Dendritic cell treated with granulocyte-macrophage colony-stimulating factor and Interleukin-4, amounts not matched to agents 40 ng/mL and 50 ng/mL, for 4 days (primary cell): ENCODE measurements around the gene RCBTB2.

ENCODE experiments used
- H3K27ac Mint-ChIP-seq: one replicate; pipeline ENCODE4 v1.8.0; 2022; ENCODE audit warnings: mild to moderate bottlenecking, mixed read lengths
- H3K27me3 Mint-ChIP-seq: one replicate; pipeline ENCODE4 v1.8.0; 2022; ENCODE audit warnings: mild to moderate bottlenecking, mixed read lengths
- H3K36me3 Mint-ChIP-seq: one replicate; pipeline ENCODE4 v1.8.0; 2022; ENCODE audit warnings: low read depth, mixed read lengths
- H3K4me1 Mint-ChIP-seq: one replicate; pipeline ENCODE4 v1.8.0; 2022; ENCODE audit warnings: low read depth, mixed read lengths
- H3K4me3 Mint-ChIP-seq: one replicate; pipeline ENCODE4 v1.8.0; 2022; ENCODE audit warnings: mild to moderate bottlenecking, moderate library complexity, mixed read lengths
- H3K9me3 Mint-ChIP-seq: one replicate; pipeline ENCODE4 v1.8.0; 2022; ENCODE audit warnings: mixed read lengths
- intact Hi-C: fragments of 100-400 bp; cut with micrococcal nuclease; formaldehyde crosslinking; loops from one replicate; pipeline ENCODE4 v1.15.0; 2022

RCBTB2 gene

DNA sequence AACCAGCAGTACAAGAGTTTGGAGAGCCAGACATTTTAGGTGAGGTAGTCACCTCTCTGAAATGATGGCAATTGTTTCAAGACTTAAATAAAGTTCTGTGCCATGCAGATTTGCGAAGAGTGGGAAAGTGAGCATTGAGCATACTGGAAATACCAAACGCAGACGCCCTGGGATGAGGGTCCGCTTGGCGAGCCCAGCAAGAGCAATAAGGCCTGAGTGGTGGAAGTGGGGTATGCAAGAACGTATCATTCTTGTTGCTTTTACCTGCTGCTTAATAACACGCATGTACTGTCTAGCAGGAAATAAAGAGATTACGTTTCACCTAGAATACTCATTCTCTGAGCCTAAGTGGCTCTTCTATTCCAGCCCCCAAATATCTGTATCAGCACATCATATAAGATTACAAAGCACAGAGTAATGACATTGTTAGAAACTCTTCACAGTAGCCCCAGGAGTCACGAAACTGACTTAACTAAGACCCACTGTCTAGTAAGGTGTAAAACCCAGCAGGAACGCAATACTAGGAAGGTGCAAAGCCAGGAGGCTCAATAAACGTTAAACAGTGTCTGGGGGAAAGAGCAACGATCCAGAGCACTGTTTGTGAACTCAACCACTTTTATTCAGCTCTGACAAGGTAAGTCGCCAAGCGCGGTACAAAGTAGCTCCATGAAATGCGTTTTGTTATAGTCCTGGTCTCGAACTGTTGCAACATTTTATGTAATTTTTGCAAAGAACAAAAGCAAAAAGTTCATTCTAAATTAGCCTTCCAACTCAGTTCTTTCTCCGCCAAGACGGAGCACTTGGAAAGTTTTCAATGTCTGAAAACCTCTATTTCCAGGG is 1.2 kb downstream of the RCBTB2 start:
- H3K36me3 Mint-ChIP-seq = peaks cover 25% of the 10 kb centered on the region

GRCh38 chr13:48530833-48531232 is 2.0 kb downstream of the RCBTB2 start:
- peak overlapping the region; percentile 83 for H3K4me3 Mint-ChIP-seq
- H3K9me3 Mint-ChIP-seq = no peaks in the 10 kb centered on the region
- H3K27me3 Mint-ChIP-seq = no peaks in the 10 kb centered on the region
- H3K36me3 Mint-ChIP-seq = peaks cover 21% of the 10 kb centered on the region
- peaks cover 54% of the 10 kb centered on the region for H3K4me1 Mint-ChIP-seq
- intact Hi-C loops = loop anchor here (5.0 kb wide), 1 partner anchor 39 kb away; no protein-coding TSS in a partner anchor
- H3K27ac Mint-ChIP-seq = peak overlapping the region; percentile 98

More for the DNA sequence above, 1.2 kb downstream of the RCBTB2 start:
- H3K9me3 Mint-ChIP-seq = peaks cover 3% of the 10 kb centered on the region
- intact Hi-C loops = loop anchor here (2.0 to 5.0 kb wide), 2 partner anchors 39 to 47 kb away; no protein-coding TSS in a partner anchor
- peak overlapping the region; percentile 83 for H3K4me3 Mint-ChIP-seq
- H3K4me1 Mint-ChIP-seq = peaks cover 62% of the 10 kb centered on the region
- H3K27ac Mint-ChIP-seq = peak overlapping the region; percentile 98
- H3K27me3 Mint-ChIP-seq = no peaks in the 10 kb centered on the region

DNA sequence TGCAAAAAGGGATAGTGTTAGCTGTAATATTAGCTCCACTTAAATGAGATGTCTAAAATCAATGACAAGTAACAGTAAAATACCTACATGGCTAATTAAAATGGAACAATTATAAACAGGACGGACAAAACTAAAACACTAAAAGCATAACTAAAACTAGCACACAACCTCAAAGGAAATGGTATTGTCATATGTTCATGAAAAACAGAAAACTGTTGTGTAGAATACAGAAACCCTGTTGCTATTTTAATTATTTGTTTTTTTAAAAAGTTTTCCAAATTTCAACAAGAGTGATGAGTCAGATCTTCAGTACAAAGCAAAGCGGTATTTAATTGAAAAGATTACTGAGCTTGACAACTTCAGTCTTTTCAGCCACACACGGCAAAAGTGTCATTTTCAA is 4.2 kb downstream of the RCBTB2 start:
- Mint-ChIP-seq H3K36me3 (peaks cover 15% of the 10 kb centered on the region), H3K27ac (no peak overlapping the region), H3K4me1 (peaks cover 47% of the 10 kb centered on the region), H3K9me3 (no peaks in the 10 kb centered on the region), H3K27me3 (no peaks in the 10 kb centered on the region), H3K4me3 (no peak overlapping the region)
- intact Hi-C loops = no loop called here

- no peak overlapping the region for H3K4me3 Mint-ChIP-seq
- intact Hi-C loops = no loop called here
- H3K36me3 Mint-ChIP-seq = peaks cover 15% of the 10 kb centered on the region
- no peak overlapping the region for H3K27ac Mint-ChIP-seq
- H3K27me3 Mint-ChIP-seq = no peaks in the 10 kb centered on the region
- no peaks in the 10 kb centered on the region for H3K9me3 Mint-ChIP-seq
- peaks cover 40% of the 10 kb centered on the region for H3K4me1 Mint-ChIP-seq
Measured at GRCh38 chr13:48527955-48528354, 4.9 kb downstream of the RCBTB2 start.

DNA sequence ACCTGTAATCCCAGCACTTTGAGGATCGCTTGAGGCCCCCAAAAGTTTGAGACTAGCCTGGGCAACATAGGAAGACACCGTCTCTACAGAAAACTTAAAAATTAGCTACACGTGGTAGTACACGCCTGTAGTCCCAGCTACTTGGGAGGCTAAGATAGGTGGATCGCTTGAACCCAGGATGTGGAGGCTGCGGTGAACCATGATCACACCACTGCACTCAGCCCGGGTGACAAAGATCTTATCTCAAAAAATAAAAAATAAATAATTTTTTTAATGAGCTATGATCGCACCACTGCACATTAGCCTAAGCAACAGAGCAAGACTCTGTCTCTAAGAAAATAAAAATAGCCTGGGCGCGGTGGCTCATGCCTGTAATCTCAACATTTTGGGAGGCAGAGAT is 6.6 kb downstream of the RCBTB2 start:
- Mint-ChIP-seq H3K36me3 (peaks cover 16% of the 10 kb centered on the region), H3K4me1 (peaks cover 34% of the 10 kb centered on the region), H3K4me3 (no peak overlapping the region), H3K9me3 (no peaks in the 10 kb centered on the region), H3K27me3 (no peaks in the 10 kb centered on the region), H3K27ac (no peak overlapping the region)
- intact Hi-C loops = no loop called here

DNA sequence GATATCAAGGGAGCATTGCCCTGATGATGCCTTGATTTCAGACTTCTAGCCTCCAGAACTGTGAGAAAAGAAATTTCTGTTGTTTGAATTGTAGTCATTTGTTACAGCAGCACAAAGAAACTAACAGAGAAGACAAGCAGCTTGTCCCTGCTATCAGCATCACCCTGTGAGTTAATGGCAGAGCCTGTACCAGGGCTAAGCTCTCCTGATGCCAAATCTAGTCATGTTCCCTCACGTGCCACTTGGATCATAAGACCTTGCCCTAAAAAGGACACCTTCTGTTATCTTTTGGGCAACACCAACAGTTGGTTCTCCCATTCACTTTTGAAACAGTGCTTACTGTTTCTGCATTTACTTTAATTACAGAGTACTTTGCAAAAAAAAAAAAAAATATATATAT is 14.8 kb downstream of the RCBTB2 start:
- peaks cover 23% of the 10 kb centered on the region for H3K4me1 Mint-ChIP-seq
- no peaks in the 10 kb centered on the region for H3K9me3 Mint-ChIP-seq
- peaks cover 81% of the 10 kb centered on the region for H3K36me3 Mint-ChIP-seq
- intact Hi-C loops = no loop called here
- H3K27ac Mint-ChIP-seq = no peak overlapping the region
- H3K4me3 Mint-ChIP-seq = no peak overlapping the region
- no peaks in the 10 kb centered on the region for H3K27me3 Mint-ChIP-seq

GRCh38 chr13:48515732-48516131 is 17.1 kb downstream of the RCBTB2 start:
- H3K36me3 Mint-ChIP-seq = peaks cover 87% of the 10 kb centered on the region
- H3K4me3 Mint-ChIP-seq = no peak overlapping the region
- intact Hi-C loops = no loop called here
- peak overlapping the region; percentile 57 for H3K27ac Mint-ChIP-seq
- no peaks in the 10 kb centered on the region for H3K9me3 Mint-ChIP-seq
- H3K27me3 Mint-ChIP-seq = no peaks in the 10 kb centered on the region
- H3K4me1 Mint-ChIP-seq = peaks cover 37% of the 10 kb centered on the region

- H3K27ac Mint-ChIP-seq = no peak overlapping the region
- no peak overlapping the region for H3K4me3 Mint-ChIP-seq
- no peaks in the 10 kb centered on the region for H3K27me3 Mint-ChIP-seq
- H3K36me3 Mint-ChIP-seq = peaks cover 88% of the 10 kb centered on the region
- intact Hi-C loops = no loop called here
- peaks cover 35% of the 10 kb centered on the region for H3K4me1 Mint-ChIP-seq
- H3K9me3 Mint-ChIP-seq = no peaks in the 10 kb centered on the region
Measured at GRCh38 chr13:48514793-48515192, 18.1 kb downstream of the RCBTB2 start.

DNA sequence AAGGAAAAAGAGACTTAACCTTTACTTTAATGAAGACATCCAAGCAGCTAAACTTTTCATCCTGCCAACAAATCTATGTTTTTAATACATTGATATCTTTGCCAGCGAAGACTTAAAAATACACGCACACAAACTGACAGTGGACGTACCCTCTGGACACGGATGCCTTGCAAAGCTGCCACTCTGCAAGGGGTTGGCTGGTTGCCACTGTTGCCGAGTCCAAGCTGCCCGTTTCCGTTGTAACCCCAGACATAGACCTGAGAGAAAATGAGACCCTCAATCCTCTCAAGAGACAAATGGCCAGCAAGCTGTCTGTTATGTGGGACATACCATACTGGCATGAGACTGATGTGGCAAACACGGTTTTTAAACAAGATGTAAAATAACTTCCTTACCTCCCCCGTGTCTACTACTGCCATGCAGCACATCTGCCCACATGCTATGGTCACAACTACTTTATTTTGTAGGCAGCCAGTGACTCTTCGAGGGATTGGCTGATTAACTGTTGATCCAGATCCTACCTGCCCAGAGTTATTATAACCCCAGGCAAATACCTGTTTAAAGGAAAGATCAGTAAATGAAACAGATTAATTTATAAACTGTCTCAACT is 21.2 kb downstream of the RCBTB2 start:
- Mint-ChIP-seq H3K4me1 (peaks cover 52% of the 10 kb centered on the region), H3K27ac (no peak overlapping the region), H3K27me3 (no peaks in the 10 kb centered on the region), H3K36me3 (peaks cover 89% of the 10 kb centered on the region), H3K4me3 (no peak overlapping the region), H3K9me3 (no peaks in the 10 kb centered on the region)
- intact Hi-C loops = no loop called here

DNA sequence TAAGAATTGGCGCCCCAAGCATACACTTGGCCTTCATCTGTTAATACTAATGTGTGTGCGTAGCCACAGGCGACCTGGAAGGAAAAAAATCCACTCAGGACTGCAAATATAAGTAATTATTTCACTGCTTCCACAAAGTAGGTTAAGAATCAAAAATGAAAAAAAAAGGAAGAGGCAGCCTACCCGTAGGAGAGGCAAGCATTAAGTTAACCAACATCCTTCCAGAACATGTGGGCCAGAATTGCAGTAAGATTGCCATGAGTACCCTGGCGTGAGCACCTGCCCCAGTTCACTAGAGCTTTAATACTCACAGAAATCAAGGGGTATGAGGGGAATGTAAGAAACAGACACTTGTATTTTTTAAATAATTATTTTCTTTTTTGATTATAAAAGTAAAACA is 22.2 kb downstream of the RCBTB2 start:
- Mint-ChIP-seq H3K27ac (peak overlapping the region; percentile 50), H3K9me3 (no peaks in the 10 kb centered on the region), H3K27me3 (no peaks in the 10 kb centered on the region), H3K4me1 (peaks cover 54% of the 10 kb centered on the region), H3K36me3 (peaks cover 89% of the 10 kb centered on the region), H3K4me3 (no peak overlapping the region)
- intact Hi-C loops = no loop called here

DNA sequence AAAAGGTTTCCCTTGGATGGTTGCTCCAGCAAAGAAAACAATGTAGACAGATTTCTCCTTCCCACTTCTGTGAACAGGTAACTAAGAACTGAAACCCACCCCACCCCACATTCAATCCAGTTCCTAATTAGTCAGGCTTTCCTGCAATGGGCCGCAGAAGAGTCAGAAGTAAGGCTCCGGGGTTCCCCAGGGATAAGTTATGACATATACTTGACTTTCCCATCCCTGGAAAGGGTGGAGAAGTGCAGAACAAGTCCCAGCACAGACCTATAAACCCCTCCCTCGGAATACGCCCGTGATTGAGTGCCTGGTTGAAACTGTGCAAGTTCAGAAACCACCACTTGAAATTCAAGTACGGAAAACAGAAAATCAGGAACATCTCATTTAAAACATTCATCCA is 24.9 kb downstream of the RCBTB2 start:
- intact Hi-C loops = no loop called here
- Mint-ChIP-seq H3K27me3 (no peaks in the 10 kb centered on the region), H3K9me3 (no peaks in the 10 kb centered on the region), H3K4me3 (no peak overlapping the region), H3K36me3 (peaks cover 87% of the 10 kb centered on the region), H3K4me1 (peaks cover 80% of the 10 kb centered on the region), H3K27ac (peak overlapping the region; percentile 96)

- peaks cover 83% of the 10 kb centered on the region for H3K4me1 Mint-ChIP-seq
- H3K27me3 Mint-ChIP-seq = no peaks in the 10 kb centered on the region
- peak overlapping the region; percentile 96 for H3K27ac Mint-ChIP-seq
- H3K9me3 Mint-ChIP-seq = no peaks in the 10 kb centered on the region
- no peak overlapping the region for H3K4me3 Mint-ChIP-seq
- intact Hi-C loops = no loop called here
- H3K36me3 Mint-ChIP-seq = peaks cover 89% of the 10 kb centered on the region
Measured at GRCh38 chr13:48507021-48507420, 25.9 kb downstream of the RCBTB2 start.

DNA sequence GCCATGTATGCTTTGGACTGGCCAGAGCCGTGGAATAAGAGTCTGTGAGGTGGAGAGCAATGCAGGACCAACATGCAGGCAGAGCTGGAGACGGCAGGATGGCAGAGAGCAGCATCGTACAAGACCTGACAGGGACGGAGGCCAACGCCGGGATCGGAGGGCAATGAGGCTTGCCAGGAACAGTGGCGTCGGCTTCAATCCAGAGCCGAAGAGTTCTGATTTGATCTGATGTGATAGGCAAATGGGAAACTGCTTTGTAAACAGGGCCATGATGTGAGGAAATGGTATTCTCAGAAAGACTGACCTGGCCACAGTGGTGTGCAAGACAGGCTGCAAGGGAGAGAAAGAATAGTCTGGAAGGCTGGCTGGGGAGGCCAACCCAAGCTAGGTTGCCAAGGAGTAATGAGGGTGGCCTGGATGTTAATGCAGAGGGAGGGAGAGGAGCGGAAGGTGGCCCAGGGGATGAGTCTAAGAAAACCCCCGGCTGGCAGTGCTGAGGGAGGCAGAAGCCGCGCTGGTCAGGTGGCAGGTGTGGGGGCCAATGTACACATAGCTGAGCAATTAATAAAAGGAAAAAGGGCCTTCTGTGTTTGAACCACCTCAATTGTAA is 26.7 kb downstream of the RCBTB2 start:
- Mint-ChIP-seq H3K27ac (peak overlapping the region; percentile 96), H3K4me1 (peaks cover 85% of the 10 kb centered on the region), H3K27me3 (no peaks in the 10 kb centered on the region), H3K9me3 (no peaks in the 10 kb centered on the region), H3K36me3 (peaks cover 90% of the 10 kb centered on the region), H3K4me3 (peak overlapping the region; percentile 56)
- intact Hi-C loops = no loop called here

- peaks cover 87% of the 10 kb centered on the region for H3K4me1 Mint-ChIP-seq
- intact Hi-C loops = loop anchor here (1.0 kb wide), 1 partner anchor 74 kb away; no protein-coding TSS in a partner anchor
- no peaks in the 10 kb centered on the region for H3K9me3 Mint-ChIP-seq
- no peaks in the 10 kb centered on the region for H3K27me3 Mint-ChIP-seq
- H3K27ac Mint-ChIP-seq = peak overlapping the region; percentile 96
- peak overlapping the region; percentile 56 for H3K4me3 Mint-ChIP-seq
- H3K36me3 Mint-ChIP-seq = peaks cover 91% of the 10 kb centered on the region
Measured at GRCh38 chr13:48505597-48506091, 27.2 kb downstream of the RCBTB2 start.
